ENCODE measurements around the gene EXOC2.

EXOC2 gene

DNA sequence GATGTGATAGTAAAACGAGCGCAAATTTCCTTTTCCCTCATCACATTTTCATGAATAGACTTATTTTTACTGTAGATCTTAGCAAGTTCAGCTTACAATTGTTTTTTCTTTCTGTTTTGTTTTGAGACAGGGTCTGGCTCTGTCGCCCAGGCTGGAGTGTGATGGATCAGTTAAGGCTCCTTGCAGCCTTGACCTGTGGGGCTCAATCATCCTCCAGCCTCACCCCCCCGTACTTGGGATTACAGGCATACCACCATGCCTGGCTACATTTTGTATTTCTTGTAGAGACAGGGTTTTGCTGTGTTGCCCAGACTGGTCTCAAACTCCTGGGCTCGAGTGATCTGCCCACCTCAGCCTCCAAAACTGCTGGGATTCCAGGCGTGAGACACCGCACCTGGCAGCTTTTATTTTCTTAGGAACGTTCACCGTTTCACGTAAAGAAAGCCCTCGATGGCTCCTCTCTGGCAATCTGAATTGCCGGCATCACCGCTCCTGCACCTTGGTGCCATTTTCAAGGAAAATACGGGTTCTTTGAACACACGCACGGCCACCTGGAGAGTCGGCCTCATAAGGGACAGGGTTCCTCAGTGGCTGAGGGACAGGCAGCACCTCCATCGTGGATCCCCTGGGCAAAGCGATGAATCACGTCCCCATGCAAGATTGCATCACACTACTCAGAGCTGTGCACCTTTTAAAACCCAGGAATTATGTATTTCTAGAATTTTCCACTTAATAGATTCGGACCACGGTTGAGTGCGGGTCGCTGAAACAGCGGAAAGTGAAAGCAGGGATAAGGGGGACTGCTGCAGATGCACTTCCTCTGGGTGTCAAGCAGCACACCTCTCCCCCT lies 222.7 kb downstream of the EXOC2 start:
- no peak overlapping the region for H3K4me3 ChIP-seq (ENCODE audit: insufficient read depth, low read depth, low read length, poor library complexity, severe bottlenecking)
- H3K27me3 ChIP-seq (replicated peaks; ENCODE audit: control insufficient read depth, insufficient read depth, low read length, poor library complexity, severe bottlenecking), result no peaks in the 10 kb centered on the region
- DNase-seq, result no peak
- H3K27ac ChIP-seq (ENCODE audit: insufficient read depth, low read length, poor library complexity, severe bottlenecking), result no peak overlapping the region
- peaks cover 22% of the 10 kb centered on the region for H3K4me1 ChIP-seq (ENCODE audit: control insufficient read depth, insufficient read depth, low read length, poor library complexity, severe bottlenecking)
- no peaks in the 10 kb centered on the region for H3K9me3 ChIP-seq (ENCODE audit: control insufficient read depth, low read length)
- H3K36me3 ChIP-seq (ENCODE audit: control insufficient read depth, insufficient read depth, low read length), result no peaks in the 10 kb centered on the region

DNA sequence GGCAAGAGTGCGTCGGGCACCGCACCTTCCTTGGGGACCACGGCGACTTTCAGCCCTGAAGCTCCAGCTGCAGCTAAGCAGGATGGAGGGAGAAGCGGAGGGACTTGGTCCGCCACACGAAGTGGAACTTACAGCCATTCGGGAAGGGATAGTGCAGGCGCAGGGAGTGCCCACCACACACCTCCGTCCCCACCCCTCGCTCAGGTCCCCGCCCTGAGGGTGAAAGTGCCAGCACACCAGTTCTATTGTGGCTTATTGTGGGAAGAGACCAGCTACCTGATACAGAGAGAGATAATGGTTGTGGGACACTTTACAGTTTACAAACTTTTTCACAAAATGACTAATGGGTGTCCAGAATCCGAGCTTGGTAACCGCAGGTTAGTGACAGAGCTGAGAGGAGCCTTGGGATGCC lies 225.3 kb downstream of the EXOC2 start:
- no peak for DNase-seq
- peaks cover 5% of the 10 kb centered on the region for H3K4me1 ChIP-seq (ENCODE audit: control insufficient read depth, insufficient read depth, low read length, poor library complexity, severe bottlenecking)
- H3K9me3 ChIP-seq (ENCODE audit: control insufficient read depth, low read length), result no peaks in the 10 kb centered on the region
- H3K27me3 ChIP-seq (replicated peaks; ENCODE audit: control insufficient read depth, insufficient read depth, low read length, poor library complexity, severe bottlenecking), result no peaks in the 10 kb centered on the region
- H3K36me3 ChIP-seq (ENCODE audit: control insufficient read depth, insufficient read depth, low read length), result no peaks in the 10 kb centered on the region
- H3K4me3 ChIP-seq (ENCODE audit: insufficient read depth, low read depth, low read length, poor library complexity, severe bottlenecking), result no peak overlapping the region
- H3K27ac ChIP-seq (ENCODE audit: insufficient read depth, low read length, poor library complexity, severe bottlenecking), result no peak overlapping the region

DNA sequence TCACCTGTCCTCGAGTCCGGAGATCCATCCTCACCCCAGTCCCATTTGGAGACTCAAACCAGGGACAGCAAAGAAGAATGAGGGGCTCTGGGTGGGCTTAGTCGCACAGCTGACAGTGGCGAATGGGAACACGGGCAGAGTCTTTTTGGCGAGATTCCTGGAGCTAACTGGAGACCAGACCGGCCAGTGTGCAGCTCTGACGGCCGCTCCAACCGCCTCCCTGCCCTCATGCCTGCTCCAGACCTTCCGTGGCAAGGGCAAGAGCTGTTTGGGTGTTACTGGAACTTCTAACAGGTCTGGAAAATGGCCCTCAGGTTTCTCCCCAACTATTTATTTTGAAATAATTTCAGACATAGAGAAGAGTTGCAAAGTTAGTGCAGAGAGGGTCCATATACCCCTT lies 225.8 kb downstream of the EXOC2 start:
- Histone ChIP-seq H3K9me3 (ENCODE audit: control insufficient read depth, low read length) (no peaks in the 10 kb centered on the region), H3K4me3 (ENCODE audit: insufficient read depth, low read depth, low read length, poor library complexity, severe bottlenecking) (no peak overlapping the region), H3K36me3 (ENCODE audit: control insufficient read depth, insufficient read depth, low read length) (no peaks in the 10 kb centered on the region), H3K27me3 (replicated peaks; ENCODE audit: control insufficient read depth, insufficient read depth, low read length, poor library complexity, severe bottlenecking) (no peaks in the 10 kb centered on the region), H3K27ac (ENCODE audit: insufficient read depth, low read length, poor library complexity, severe bottlenecking) (no peak overlapping the region), H3K4me1 (ENCODE audit: control insufficient read depth, insufficient read depth, low read length, poor library complexity, severe bottlenecking) (peaks cover 5% of the 10 kb centered on the region)
- DNase-seq, result no peak

DNA sequence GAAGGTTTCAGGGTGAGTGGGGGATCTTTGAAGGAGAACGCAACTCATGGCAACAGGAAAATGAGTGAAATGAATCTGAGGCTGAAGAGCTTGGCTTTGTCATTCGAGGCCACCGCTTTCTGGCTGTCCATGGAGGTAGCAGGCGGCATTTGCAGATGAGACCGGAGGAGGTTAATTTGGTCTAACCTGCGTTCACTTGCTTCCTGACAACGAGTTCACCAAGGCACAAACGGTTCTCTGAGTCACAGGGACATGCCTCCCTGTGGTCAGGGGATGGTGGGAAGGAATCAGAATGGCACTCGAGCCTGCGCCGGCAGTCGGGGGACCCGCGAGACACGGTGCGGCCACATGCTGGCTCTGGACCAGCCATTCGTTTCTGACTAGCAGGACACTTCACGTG lies 226.4 kb downstream of the EXOC2 start:
- Histone ChIP-seq H3K4me3 (ENCODE audit: insufficient read depth, low read depth, low read length, poor library complexity, severe bottlenecking) (no peak overlapping the region), H3K9me3 (ENCODE audit: control insufficient read depth, low read length) (no peaks in the 10 kb centered on the region), H3K4me1 (ENCODE audit: control insufficient read depth, insufficient read depth, low read length, poor library complexity, severe bottlenecking) (peaks cover 5% of the 10 kb centered on the region), H3K27ac (ENCODE audit: insufficient read depth, low read length, poor library complexity, severe bottlenecking) (no peak overlapping the region), H3K27me3 (replicated peaks; ENCODE audit: control insufficient read depth, insufficient read depth, low read length, poor library complexity, severe bottlenecking) (no peaks in the 10 kb centered on the region), H3K36me3 (ENCODE audit: control insufficient read depth, insufficient read depth, low read length) (no peaks in the 10 kb centered on the region)
- DNase-seq, result no peak

DNA sequence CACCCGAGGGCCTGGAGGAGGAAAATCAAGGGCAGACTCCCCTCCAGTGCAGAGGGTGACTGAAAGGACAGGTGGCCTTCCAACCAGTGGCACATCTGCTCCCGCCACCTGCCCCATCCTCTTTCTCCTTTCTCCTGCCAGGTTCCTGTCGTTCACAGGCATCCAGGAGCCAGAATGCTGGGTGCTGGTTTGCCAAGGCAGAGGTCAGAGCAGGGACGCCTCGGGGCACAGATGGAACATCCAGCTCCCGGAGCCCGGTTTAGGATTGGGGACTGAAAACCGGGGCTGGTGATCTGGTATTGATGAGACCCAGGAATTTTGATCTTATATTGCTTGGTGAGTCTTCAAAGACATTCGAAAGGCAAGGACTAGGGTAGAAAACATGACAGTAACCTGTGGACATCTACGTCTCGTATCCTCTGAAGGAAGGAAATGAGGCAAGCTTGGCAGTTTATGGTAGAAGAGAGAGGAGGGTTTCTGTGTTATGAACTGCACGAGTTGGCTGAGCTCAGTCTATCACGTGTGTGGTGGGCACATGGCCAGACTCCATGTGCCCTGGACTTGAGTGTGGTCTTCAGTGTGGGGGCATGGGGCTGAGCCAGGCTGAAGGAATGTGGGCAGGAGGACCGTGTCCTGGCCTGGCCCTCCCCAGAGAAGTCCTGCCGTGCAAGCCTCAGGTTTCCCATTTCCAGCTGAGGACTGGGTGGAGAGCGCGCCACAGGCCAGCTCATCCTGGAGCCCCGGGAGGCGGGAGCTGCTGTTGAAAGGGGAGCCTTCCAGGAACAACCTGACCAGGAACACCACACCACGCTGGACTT lies 227.2 kb downstream of the EXOC2 start:
- Histone ChIP-seq H3K27ac (ENCODE audit: insufficient read depth, low read length, poor library complexity, severe bottlenecking) (no peak overlapping the region), H3K4me3 (ENCODE audit: insufficient read depth, low read depth, low read length, poor library complexity, severe bottlenecking) (no peak overlapping the region), H3K4me1 (ENCODE audit: control insufficient read depth, insufficient read depth, low read length, poor library complexity, severe bottlenecking) (peaks cover 5% of the 10 kb centered on the region), H3K9me3 (ENCODE audit: control insufficient read depth, low read length) (no peaks in the 10 kb centered on the region), H3K36me3 (ENCODE audit: control insufficient read depth, insufficient read depth, low read length) (no peaks in the 10 kb centered on the region), H3K27me3 (replicated peaks; ENCODE audit: control insufficient read depth, insufficient read depth, low read length, poor library complexity, severe bottlenecking) (no peaks in the 10 kb centered on the region)
- no peak for DNase-seq

DNA sequence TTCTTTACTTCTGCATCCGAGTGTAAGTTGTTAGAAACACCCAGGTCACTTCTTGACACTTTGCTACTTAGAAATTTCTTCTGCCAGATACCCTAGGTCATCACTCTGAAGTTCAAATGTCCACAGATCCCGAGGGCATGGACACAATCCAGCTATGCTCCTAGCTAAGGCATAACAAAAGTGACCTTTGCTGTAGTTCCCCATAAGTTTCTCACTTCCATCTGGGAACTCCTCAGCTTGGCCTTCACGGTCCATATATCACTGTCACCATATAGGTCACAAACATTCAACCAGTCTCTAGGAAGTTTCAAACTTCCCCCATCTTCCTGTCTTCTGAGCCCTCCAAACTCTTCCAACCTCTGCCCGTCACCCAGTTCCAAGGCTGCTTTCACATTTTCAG lies 236.1 kb downstream of the EXOC2 start:
- no peak for DNase-seq
- Histone ChIP-seq H3K9me3 (ENCODE audit: control insufficient read depth, low read length) (no peaks in the 10 kb centered on the region), H3K36me3 (ENCODE audit: control insufficient read depth, insufficient read depth, low read length) (no peaks in the 10 kb centered on the region), H3K27me3 (replicated peaks; ENCODE audit: control insufficient read depth, insufficient read depth, low read length, poor library complexity, severe bottlenecking) (no peaks in the 10 kb centered on the region), H3K27ac (ENCODE audit: insufficient read depth, low read length, poor library complexity, severe bottlenecking) (no peak overlapping the region), H3K4me3 (ENCODE audit: insufficient read depth, low read depth, low read length, poor library complexity, severe bottlenecking) (no peak overlapping the region), H3K4me1 (ENCODE audit: control insufficient read depth, insufficient read depth, low read length, poor library complexity, severe bottlenecking) (no peaks in the 10 kb centered on the region)

DNA sequence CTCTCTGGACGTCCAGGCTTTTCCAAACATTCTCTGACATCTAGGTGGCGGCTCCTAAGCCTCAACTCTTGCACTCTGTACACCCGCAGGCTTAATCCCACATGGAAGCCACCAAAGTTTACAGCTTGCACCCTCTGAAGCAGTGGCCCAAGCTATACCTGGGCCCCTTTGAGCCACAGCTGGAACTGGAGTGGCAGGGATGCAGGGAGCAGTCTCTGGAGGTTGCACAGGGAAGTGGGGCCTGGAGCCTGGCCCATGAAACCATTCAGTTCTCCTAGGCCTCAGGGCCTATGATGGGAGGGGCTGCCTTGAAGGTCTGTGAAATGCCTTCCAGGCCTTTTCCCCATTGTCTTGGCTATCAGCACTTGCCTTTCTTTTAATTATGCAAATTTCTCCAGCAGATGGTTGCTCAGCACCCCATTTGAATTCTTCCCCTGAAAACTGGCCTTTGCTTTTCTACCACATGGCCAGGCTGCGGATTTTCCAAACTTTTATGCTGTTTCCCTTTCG lies 236.5 kb downstream of the EXOC2 start:
- H3K4me1 ChIP-seq (ENCODE audit: control insufficient read depth, insufficient read depth, low read length, poor library complexity, severe bottlenecking), result no peaks in the 10 kb centered on the region
- no peak overlapping the region for H3K27ac ChIP-seq (ENCODE audit: insufficient read depth, low read length, poor library complexity, severe bottlenecking)
- no peaks in the 10 kb centered on the region for H3K27me3 ChIP-seq (replicated peaks; ENCODE audit: control insufficient read depth, insufficient read depth, low read length, poor library complexity, severe bottlenecking)
- no peaks in the 10 kb centered on the region for H3K36me3 ChIP-seq (ENCODE audit: control insufficient read depth, insufficient read depth, low read length)
- H3K9me3 ChIP-seq (ENCODE audit: control insufficient read depth, low read length), result no peaks in the 10 kb centered on the region
- DNase-seq, result no peak
- H3K4me3 ChIP-seq (ENCODE audit: insufficient read depth, low read depth, low read length, poor library complexity, severe bottlenecking), result no peak overlapping the region

DNA sequence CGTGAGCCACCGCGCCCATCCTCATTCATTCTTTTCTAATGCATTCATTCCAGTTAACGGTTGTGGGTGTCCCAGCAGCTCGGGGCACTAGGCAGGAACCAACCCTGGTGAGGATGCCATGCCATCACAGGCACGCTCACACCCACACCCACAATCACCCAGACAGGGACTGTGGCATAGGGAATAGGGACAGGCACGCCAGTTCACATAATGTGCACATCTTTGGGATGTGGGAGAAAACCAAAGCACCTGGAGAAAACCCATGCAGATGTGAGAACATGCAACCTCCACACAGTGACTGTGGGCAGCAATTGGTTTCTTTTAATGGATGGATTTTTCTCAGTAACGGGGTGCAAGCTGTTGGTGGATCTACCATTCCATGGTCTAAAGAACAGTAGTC lies 237.1 kb downstream of the EXOC2 start:
- DNase-seq, result no peak
- Histone ChIP-seq H3K4me1 (ENCODE audit: control insufficient read depth, insufficient read depth, low read length, poor library complexity, severe bottlenecking) (no peaks in the 10 kb centered on the region), H3K27ac (ENCODE audit: insufficient read depth, low read length, poor library complexity, severe bottlenecking) (no peak overlapping the region), H3K27me3 (replicated peaks; ENCODE audit: control insufficient read depth, insufficient read depth, low read length, poor library complexity, severe bottlenecking) (no peaks in the 10 kb centered on the region), H3K9me3 (ENCODE audit: control insufficient read depth, low read length) (no peaks in the 10 kb centered on the region), H3K4me3 (ENCODE audit: insufficient read depth, low read depth, low read length, poor library complexity, severe bottlenecking) (no peak overlapping the region), H3K36me3 (ENCODE audit: control insufficient read depth, insufficient read depth, low read length) (no peaks in the 10 kb centered on the region)

DNA sequence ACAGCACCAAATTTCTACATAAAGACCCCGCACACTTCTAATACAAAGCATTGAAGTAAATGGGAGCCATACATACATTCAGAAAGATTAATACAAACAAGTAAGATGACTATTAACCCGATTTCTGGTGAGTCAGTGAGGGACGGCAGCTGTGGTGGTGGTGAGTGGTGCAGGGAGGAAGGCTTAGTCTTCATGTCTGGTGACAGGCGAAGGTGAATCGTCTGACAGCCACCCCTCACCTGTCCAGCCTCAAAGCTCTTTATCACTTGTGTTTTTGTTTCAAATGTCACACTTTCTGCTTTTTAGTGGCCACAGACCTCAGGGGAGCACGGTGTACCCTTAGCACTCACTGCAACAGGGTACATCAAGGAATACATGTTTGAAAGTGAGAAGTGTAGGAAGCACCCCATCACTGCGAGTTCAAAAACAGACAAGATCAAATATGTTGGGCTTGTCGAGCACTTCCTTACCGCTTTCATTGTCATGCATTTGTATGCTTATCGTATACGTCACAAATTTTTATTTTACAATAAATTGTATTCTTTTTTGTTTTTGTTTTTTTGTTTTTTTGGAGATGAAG lies 237.8 kb downstream of the EXOC2 start:
- Histone ChIP-seq H3K4me3 (ENCODE audit: insufficient read depth, low read depth, low read length, poor library complexity, severe bottlenecking) (no peak overlapping the region), H3K27ac (ENCODE audit: insufficient read depth, low read length, poor library complexity, severe bottlenecking) (no peak overlapping the region), H3K9me3 (ENCODE audit: control insufficient read depth, low read length) (no peaks in the 10 kb centered on the region), H3K4me1 (ENCODE audit: control insufficient read depth, insufficient read depth, low read length, poor library complexity, severe bottlenecking) (no peaks in the 10 kb centered on the region), H3K27me3 (replicated peaks; ENCODE audit: control insufficient read depth, insufficient read depth, low read length, poor library complexity, severe bottlenecking) (no peaks in the 10 kb centered on the region), H3K36me3 (ENCODE audit: control insufficient read depth, insufficient read depth, low read length) (no peaks in the 10 kb centered on the region)
- no peak for DNase-seq
